Type B pancreatic cell (in vitro differentiated cells): ENCODE results near the gene TM7SF2. TPM values are rescaled to one million over a fixed set of nuclear protein-coding genes. Genes with fewer than 3 reads are reported as not detected.

Experiments
- DNase-seq: peaks from one replicate; pipeline ENCODE4 v3.0.0; 2021; ENCODE audit warnings: mixed read lengths; ENCODE audit not compliant: unreplicated experiment; ENCODE audit errors: extremely low spot score
- H3K27ac Mint-ChIP-seq: 2 replicates; pipeline ENCODE4 v1.8.0; 2021; ENCODE audit warnings: mild to moderate bottlenecking, mixed read lengths
- H3K27me3 Mint-ChIP-seq: 2 replicates; pipeline ENCODE4 v1.8.0; 2021; ENCODE audit warnings: mixed read lengths
- H3K36me3 Mint-ChIP-seq: 2 replicates; pipeline ENCODE4 v1.8.0; 2021; ENCODE audit warnings: mixed read lengths
- H3K4me1 Mint-ChIP-seq: one replicate; pipeline ENCODE4 v1.8.0; 2021; ENCODE audit warnings: mixed read lengths; ENCODE audit not compliant: unreplicated experiment
- H3K4me3 Mint-ChIP-seq: 2 replicates; pipeline ENCODE4 v1.8.0; 2021; ENCODE audit warnings: mild to moderate bottlenecking, mixed read lengths
- H3K9me3 Mint-ChIP-seq: 2 replicates; pipeline ENCODE4 v1.8.0; 2021; ENCODE audit warnings: mixed read lengths
- microRNA-seq: library from miRNA; unstranded; fragments of <30 nt; microRNA quantifications from one replicate; pipeline ENCODE4, GENCODE V29; 2020
- total RNA-seq: library from RNA; stranded (reverse); gene quantifications from 2 replicates; pipeline ENCODE4 v1.2.1, GENCODE V29; 2021; ENCODE audit warnings: low replicate concordance
- TF ChIP-seq, protein P1 (sequence below): fragments of 200-600 bp; sonication (generic); conservative IDR thresholded peaks from 2 replicates; pipeline ENCODE4 v1.5.0; 2021; ENCODE audit warnings: antibody characterized with exemption, mild to moderate bottlenecking

TM7SF2 gene
- total RNA-seq, 1 donor from 2014 or later: 52.2 TPM

DNA sequence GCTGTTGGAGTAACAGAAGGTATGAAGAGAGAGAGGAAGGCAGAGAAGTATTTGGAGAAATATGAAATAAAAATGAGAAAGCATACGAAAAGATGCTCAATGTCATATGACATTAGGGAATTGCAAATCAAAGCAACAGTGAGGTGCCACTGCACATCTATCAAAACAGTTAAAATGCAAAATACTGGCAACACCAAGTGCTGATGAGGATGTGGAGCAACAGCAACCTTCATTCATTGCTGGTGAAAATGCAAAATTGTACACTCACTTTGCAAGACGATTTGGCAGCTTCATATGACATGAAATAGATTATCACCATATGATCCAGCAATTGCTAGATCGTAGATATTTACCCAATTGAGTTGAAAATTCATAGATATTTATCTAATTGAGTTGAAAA is 49.0 kb downstream of the TM7SF2 start:
- no peaks in the 10 kb centered on the region for H3K4me1 Mint-ChIP-seq
- no peak overlapping the region for H3K27ac Mint-ChIP-seq
- TF ChIP-seq, protein P1, sequence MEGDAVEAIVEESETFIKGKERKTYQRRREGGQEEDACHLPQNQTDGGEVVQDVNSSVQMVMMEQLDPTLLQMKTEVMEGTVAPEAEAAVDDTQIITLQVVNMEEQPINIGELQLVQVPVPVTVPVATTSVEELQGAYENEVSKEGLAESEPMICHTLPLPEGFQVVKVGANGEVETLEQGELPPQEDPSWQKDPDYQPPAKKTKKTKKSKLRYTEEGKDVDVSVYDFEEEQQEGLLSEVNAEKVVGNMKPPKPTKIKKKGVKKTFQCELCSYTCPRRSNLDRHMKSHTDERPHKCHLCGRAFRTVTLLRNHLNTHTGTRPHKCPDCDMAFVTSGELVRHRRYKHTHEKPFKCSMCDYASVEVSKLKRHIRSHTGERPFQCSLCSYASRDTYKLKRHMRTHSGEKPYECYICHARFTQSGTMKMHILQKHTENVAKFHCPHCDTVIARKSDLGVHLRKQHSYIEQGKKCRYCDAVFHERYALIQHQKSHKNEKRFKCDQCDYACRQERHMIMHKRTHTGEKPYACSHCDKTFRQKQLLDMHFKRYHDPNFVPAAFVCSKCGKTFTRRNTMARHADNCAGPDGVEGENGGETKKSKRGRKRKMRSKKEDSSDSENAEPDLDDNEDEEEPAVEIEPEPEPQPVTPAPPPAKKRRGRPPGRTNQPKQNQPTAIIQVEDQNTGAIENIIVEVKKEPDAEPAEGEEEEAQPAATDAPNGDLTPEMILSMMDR: no peak
- no peaks in the 10 kb centered on the region for H3K36me3 Mint-ChIP-seq
- no peak overlapping the region for H3K4me3 Mint-ChIP-seq
- no peaks in the 10 kb centered on the region for H3K9me3 Mint-ChIP-seq
- peaks cover 3% of the 10 kb centered on the region for H3K27me3 Mint-ChIP-seq
- no peak for DNase-seq

DNA sequence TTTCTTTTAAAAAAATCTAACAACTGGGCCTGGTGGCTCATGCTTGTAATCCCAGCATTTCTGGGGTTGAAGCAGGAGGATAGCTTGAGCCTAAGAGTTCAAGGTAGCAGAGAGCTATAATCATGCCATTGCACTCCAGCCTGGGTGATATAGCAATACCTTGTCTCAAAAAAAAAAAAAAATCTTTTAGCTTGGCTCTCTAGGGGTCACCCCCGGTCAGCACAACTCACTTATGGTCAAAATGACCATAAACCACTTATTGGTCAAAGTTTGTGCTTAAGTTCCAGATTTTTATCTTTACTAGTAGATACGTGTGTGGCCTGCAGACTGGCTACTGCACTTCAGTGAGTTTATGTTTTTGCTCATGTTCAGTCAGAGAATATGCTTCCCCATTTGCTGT is 52.0 kb downstream of the TM7SF2 start:
- H3K36me3 Mint-ChIP-seq: no peaks in the 10 kb centered on the region
- TF ChIP-seq, protein P1: no peak

More for the DNA sequence above, 52.0 kb downstream of the TM7SF2 start:
- H3K27me3 Mint-ChIP-seq: peaks cover 3% of the 10 kb centered on the region
- H3K4me1 Mint-ChIP-seq: no peaks in the 10 kb centered on the region
- no peaks in the 10 kb centered on the region for H3K9me3 Mint-ChIP-seq
- H3K27ac Mint-ChIP-seq: no peak overlapping the region
- no peak overlapping the region for H3K4me3 Mint-ChIP-seq
- no peak for DNase-seq

Small RNA genes within 50 kb of the gene (microRNA-seq; reads per million reads assigned to microRNA genes)
- gene MIR6751: 0.83 reads per million

Other genes starting within 250 kb of the TM7SF2 start
- gene EHD1, start 233.3 kb upstream of the TM7SF2 start, total RNA-seq: 86.6 and 121 TPM in 2 replicates
- 26.8 and 30.8 TPM in 2 replicates for gene ATG2A, start 194.7 kb upstream of the TM7SF2 start, total RNA-seq
- gene PPP2R5B, start 187.2 kb upstream of the TM7SF2 start, total RNA-seq: 14.8 and 19.4 TPM in 2 replicates
- 0.85 TPM in 1 of 2 replicates, not detected in the other for gene GPHA2, start 176.0 kb upstream of the TM7SF2 start, total RNA-seq
- not detected in 2 replicates for gene MAJIN, start 139.8 kb upstream of the TM7SF2 start, total RNA-seq
- 1.0 TPM in 2 replicates for gene BATF2, start 114.9 kb upstream of the TM7SF2 start, total RNA-seq
- gene ARL2, start 97.7 kb upstream of the TM7SF2 start, total RNA-seq: 63.0 and 65.8 TPM in 2 replicates
- gene SNX15, start 84.4 kb upstream of the TM7SF2 start, total RNA-seq: 21.3 and 25.3 TPM in 2 replicates
- gene SAC3D1, start 70.7 kb upstream of the TM7SF2 start, total RNA-seq: 16.7 and 21.9 TPM in 2 replicates
- gene NAALADL1, start 53.3 kb upstream of the TM7SF2 start, total RNA-seq: 1.2 and 4.3 TPM in 2 replicates
- 18.7 and 39.3 TPM in 2 replicates for gene CDCA5, start 27.8 kb upstream of the TM7SF2 start, total RNA-seq
- gene ZFPL1, start 27.6 kb upstream of the TM7SF2 start, total RNA-seq: 35.9 and 49.1 TPM in 2 replicates
- 96.3 and 104 TPM in 2 replicates for gene VPS51, start 15.7 kb upstream of the TM7SF2 start, total RNA-seq
- 11.4 and 12.2 TPM in 2 replicates for gene ZNHIT2, start 5.8 kb downstream of the TM7SF2 start, total RNA-seq
- 758 and 795 TPM in 2 replicates for gene FAU, start 10.3 kb downstream of the TM7SF2 start, total RNA-seq
- 49.1 and 54.8 TPM in 2 replicates for gene MRPL49, start 10.4 kb downstream of the TM7SF2 start, total RNA-seq
- gene SYVN1, start 22.6 kb downstream of the TM7SF2 start, total RNA-seq: 48.6 and 50.6 TPM in 2 replicates
- gene SPDYC, start 58.4 kb downstream of the TM7SF2 start, total RNA-seq: not detected in 2 replicates
- 225 and 505 TPM in 2 replicates for gene CAPN1, start 70.1 kb downstream of the TM7SF2 start, total RNA-seq
- 18.4 and 32.4 TPM in 2 replicates for gene POLA2, start 150.1 kb downstream of the TM7SF2 start, total RNA-seq
- gene CDC42EP2, start 203.0 kb downstream of the TM7SF2 start, total RNA-seq: 9.4 and 12.9 TPM in 2 replicates
- gene DPF2, start 222.0 kb downstream of the TM7SF2 start, total RNA-seq: 64.7 and 85.5 TPM in 2 replicates
- gene TIGD3, start 242.9 kb downstream of the TM7SF2 start, total RNA-seq: 1.2 and 1.3 TPM in 2 replicates